ENCODE results near the gene OVOL1. TPM values are rescaled to one million over a fixed set of nuclear protein-coding genes. Genes with fewer than 3 reads are reported as not detected.

Gene OVOL1
- total RNA-seq, 1 donor = not detected

- H3K4me3 ChIP-seq (ENCODE audit: low read depth, low read length) = no peak overlapping the region
Measured at GRCh38 chr11:65797711-65798110, 10.8 kb downstream of the OVOL1 start.

GRCh38 chr11:65798882-65799281, 12.0 kb downstream of the OVOL1 start:
- TF ChIP-seq CTCF (IDR thresholded peaks at IDR 0.05; ENCODE audit: insufficient read depth, low read depth, low read length) = no peak

More at GRCh38 chr11:65797711-65798110, 10.8 kb downstream of the OVOL1 start:
- no peak for TF ChIP-seq CTCF (IDR thresholded peaks at IDR 0.05; ENCODE audit: insufficient read depth, low read depth, low read length)
- DNase-seq (ENCODE audit: low read depth) = no peak

GRCh38 chr11:65801153-65801987, 14.5 kb downstream of the OVOL1 start:
- no peak for TF ChIP-seq CTCF (IDR thresholded peaks at IDR 0.05; ENCODE audit: insufficient read depth, low read depth, low read length)
- no peak overlapping the region for H3K4me3 ChIP-seq (ENCODE audit: low read depth, low read length)
- no peak for DNase-seq (ENCODE audit: low read depth)

More at GRCh38 chr11:65798882-65799281, 12.0 kb downstream of the OVOL1 start:
- H3K4me3 ChIP-seq (ENCODE audit: low read depth, low read length) = no peak overlapping the region
- DNase-seq (ENCODE audit: low read depth) = no peak

GRCh38 chr11:65802841-65803240, 16.0 kb downstream of the OVOL1 start:
- no peak for DNase-seq (ENCODE audit: low read depth)

GRCh38 chr11:65803797-65804492, 17.1 kb downstream of the OVOL1 start:
- DNase-seq (ENCODE audit: low read depth) = no peak
- no peak overlapping the region for H3K4me3 ChIP-seq (ENCODE audit: low read depth, low read length)
- TF ChIP-seq CTCF (IDR thresholded peaks at IDR 0.05; ENCODE audit: insufficient read depth, low read depth, low read length) = no peak

More at GRCh38 chr11:65802841-65803240, 16.0 kb downstream of the OVOL1 start:
- no peak overlapping the region for H3K4me3 ChIP-seq (ENCODE audit: low read depth, low read length)
- TF ChIP-seq CTCF (IDR thresholded peaks at IDR 0.05; ENCODE audit: insufficient read depth, low read depth, low read length) = no peak

- TF ChIP-seq CTCF (IDR thresholded peaks at IDR 0.05; ENCODE audit: insufficient read depth, low read depth, low read length) = no peak
- DNase-seq (ENCODE audit: low read depth) = no peak
- H3K4me3 ChIP-seq (ENCODE audit: low read depth, low read length) = no peak overlapping the region
Measured at GRCh38 chr11:65806979-65807378, 20.1 kb downstream of the OVOL1 start.

Data from fibroblast of villous mesenchyme (primary cell).